Neural cell (in vitro differentiated cells): ENCODE results near the gene DHRS4L2.

Source experiments
- CTCF ChIP-seq: fragments of 450-650 bp; IDR thresholded peaks from 2 replicates; pipeline ENCODE4 v1.5.1; 2014; ENCODE audit warnings: antibody characterized with exemption, mild to moderate bottlenecking, moderate library complexity; ENCODE audit not compliant: poor library complexity, severe bottlenecking
- EP300 ChIP-seq: fragments of 450-650 bp; conservative IDR thresholded peaks from 2 replicates; pipeline ENCODE4 v1.6.1; 2014; ENCODE audit warnings: antibody characterized with exemption, mild to moderate bottlenecking, moderate library complexity; ENCODE audit not compliant: poor library complexity, severe bottlenecking
- RAD21 ChIP-seq: fragments of 450-650 bp; conservative IDR thresholded peaks from 2 replicates; pipeline ENCODE4 v1.6.1; 2014; ENCODE audit warnings: antibody characterized with exemption, mild to moderate bottlenecking, moderate library complexity
- SMC3 ChIP-seq: fragments of 450-650 bp; conservative IDR thresholded peaks from 2 replicates; pipeline ENCODE4 v1.6.1; 2014; ENCODE audit warnings: antibody characterized with exemption, mild to moderate bottlenecking, moderate library complexity; ENCODE audit not compliant: poor library complexity
- TAF1 ChIP-seq: IDR thresholded peaks from 2 replicates; pipeline ENCODE4 v1.6.1; 2012; ENCODE audit warnings: low read depth

- TF ChIP-seq SMC3 (no peak), CTCF (no peak), TAF1 (no peak), EP300 (no peak), RAD21 (no peak)
These were observed 22.3 kb downstream of the DHRS4L2 start for GRCh38 chr14:24011051-24011450.
